HTERT RPE-1 (cell line): ENCODE measurements around the gene ZFPL1.
"Not testable (repeated sequence)": the region's sequence is repeated elsewhere in the genome, so short reads cannot be mapped to it uniquely, and the experiment has no call there.

ENCODE experiments used
- in situ Hi-C: fragments of 300-500 bp; cut with MboI; formaldehyde crosslinking; loops from 4 replicates; pipeline ENCODE4 v1.14.3; 2020; ENCODE audit warnings: low sequenced_read_pairs

ZFPL1 gene

GRCh38 chr11:65113361-65113756 is 29.3 kb downstream of the ZFPL1 start:
- in situ Hi-C loops = no loop called here

DNA sequence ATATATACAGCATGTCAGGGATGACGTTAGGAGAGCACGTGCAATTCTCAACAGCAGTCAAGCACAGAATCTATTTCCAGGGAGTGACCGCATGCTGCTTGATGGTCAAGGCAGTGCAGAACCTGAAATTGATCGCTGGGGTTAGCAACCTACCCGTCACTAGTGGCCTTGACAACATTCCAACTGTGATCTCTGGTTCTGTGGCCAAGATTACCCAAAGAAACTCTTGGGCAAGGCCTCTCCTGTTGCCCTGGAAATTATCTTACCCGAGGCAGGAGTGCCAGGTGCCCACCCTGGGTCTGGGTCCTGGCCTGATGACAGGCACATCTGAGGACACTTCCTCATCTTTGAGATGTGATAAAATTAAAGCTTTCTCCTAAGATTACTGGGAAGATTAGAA is 29.8 kb downstream of the ZFPL1 start:
- in situ Hi-C loops = no loop called here

DNA sequence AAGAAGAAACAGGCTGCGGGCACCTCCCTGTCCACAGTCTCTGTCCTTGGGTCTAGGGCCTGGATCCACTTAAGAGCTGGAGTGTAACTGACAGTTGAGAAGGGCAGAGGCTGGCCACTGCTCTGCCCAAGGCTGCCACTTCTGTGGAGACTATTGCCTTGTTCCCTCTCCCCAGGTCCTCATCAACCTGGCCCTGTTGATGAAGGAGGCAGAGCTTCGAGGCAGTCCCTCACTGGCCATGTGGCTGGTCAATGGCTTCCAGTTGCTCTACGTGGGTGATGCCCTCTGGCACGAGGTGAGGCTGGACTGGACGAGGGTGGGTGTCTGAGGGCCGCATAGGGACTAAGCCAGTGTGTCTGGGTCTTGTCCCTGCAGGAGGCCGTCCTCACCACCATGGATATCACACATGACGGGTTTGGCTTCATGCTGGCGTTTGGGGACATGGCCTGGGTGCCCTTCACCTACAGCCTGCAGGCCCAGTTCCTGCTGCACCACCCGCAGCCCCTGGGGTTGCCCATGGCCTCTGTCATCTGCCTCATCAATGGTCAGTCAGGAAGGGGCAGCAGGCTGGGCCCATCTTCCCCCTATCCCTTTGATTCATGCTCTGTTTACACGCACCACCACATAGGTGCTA is 30.6 kb downstream of the ZFPL1 start:
- in situ Hi-C loops = no loop called here

GRCh38 chr11:65115361-65116082 is 31.5 kb downstream of the ZFPL1 start:
- in situ Hi-C loops = no loop called here

GRCh38 chr11:65116370-65117205 is 32.6 kb downstream of the ZFPL1 start:
- in situ Hi-C loops = no loop called here

GRCh38 chr11:65117206-65118096 is 33.4 kb downstream of the ZFPL1 start, which contains the start of gene ZNHIT2:
Gene ZNHIT2, minus strand, starts transcription at chr11:65117701. Its CDS starts 48 bp downstream, at chr11:65117653.
- in situ Hi-C loops = no loop called here

DNA sequence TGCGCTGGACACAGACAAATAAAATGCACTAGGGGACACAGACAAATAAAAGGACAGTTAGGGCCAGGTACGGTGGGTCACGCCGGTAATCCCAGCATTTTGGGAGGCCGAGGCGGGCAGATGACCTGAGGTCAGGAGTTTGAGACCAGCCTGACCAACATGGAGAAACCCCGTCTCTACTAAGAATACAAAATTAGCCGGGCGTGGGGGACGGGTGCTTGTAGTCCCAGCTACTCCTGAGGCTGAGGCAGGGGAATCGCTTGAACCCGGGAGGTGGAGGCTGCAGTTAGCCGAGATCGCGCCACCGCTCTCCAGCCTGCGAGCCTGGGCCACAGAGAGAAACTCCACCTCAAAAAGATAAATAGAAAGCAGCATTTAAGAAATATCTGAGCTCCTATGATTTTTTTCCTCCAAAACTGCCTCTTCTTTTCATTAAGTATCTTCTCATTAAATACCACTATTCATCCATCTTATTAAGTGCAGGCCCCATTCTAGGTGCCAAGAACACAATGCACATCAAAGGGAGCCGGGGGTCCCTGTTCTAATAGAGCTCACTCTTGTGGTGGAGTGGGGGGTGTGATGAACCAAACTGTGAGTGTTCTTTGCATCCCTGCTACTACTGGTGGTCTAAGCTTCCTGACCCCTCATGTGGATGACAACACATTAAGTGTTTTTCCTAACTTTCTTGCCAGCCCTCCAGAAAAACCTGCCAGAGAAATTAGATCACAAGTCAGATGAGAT is 34.2 kb downstream of the ZFPL1 start:
- in situ Hi-C loops = no loop called here

GRCh38 chr11:65118891-65119669 is 35.1 kb downstream of the ZFPL1 start:
- in situ Hi-C loops = not testable (repeated sequence)

DNA sequence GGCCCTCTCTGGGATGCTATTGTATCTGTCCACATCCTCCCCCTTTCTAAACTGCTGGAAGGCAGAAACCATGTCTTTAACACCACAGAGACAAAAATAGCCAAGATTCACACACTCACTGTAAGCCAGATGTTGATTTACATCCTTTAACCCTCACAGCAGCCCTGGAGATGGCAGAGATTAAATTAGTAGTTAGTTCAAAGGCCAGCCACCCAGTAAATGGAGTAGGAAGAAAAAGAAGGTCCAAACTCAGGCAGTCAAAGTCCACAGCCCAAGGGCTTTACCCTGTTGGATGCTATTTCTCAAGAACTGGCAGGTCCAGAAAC is 35.6 kb downstream of the ZFPL1 start:
- in situ Hi-C loops = no loop called here

- in situ Hi-C loops = no loop called here
Observed at GRCh38 chr11:65120831-65121230, 36.8 kb downstream of the ZFPL1 start.

DNA sequence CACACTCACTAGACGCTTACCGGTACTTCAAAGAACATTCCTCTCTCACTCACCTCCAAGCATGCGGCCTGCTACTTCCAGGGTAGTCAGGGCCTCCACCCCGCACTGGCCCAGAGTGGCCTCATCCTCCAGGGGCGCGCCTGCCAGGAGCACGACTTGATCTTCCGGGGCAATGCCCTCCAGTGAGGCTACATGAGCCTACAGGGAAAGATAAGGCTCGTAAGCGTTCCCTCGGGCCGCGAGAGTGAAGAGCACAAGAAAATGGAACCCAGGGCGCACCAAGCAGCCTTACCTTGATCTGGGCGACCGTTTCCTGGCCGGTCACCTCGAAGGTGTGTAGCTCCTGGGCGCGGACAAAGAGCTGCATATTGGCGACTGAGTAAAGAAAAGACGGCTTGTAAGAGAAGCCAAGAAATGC is 37.4 kb downstream of the ZFPL1 start:
- in situ Hi-C loops = no loop called here

GRCh38 chr11:65121865-65122696 is 38.1 kb downstream of the ZFPL1 start, which contains the start of the genes FAU and MRPL49:
Gene FAU, minus strand, starts transcription at chr11:65122134. Its CDS starts 321 bp downstream, at chr11:65121813.
Gene MRPL49, plus strand, starts transcription at chr11:65122321. Its CDS starts 26 bp downstream, at chr11:65122347.
- in situ Hi-C loops = no loop called here

DNA sequence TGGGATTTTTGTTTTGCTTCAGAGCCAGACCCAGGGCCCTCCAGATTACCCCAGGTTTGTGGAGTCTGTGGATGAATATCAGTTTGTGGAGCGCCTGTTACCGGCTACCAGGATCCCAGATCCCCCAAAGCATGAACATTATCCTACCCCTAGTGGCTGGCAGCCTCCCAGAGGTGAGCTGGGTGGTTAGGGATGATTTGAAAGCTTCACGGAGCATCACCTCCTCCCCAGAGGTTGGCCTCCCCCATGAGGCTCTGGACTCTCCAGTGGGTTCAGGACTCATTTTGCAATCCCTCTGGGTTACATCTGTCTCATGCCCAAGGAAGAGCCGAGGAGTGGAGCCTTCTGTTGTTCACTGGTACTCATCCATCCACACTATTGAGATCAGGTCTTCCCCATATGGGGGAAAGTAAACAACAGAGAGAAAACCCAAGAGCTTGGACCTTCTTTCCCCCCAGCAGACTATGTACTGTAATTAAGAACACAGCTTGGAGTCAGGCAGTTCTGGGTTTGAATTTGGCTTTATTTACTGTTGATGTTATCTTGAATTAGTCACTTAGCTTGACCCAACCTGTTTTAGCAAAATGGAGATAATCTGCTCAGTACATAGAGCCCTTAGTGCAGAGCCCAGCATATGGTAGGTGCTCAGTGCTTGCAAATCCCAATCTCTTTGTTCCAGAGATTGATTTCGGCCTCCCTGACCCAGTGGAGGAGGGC is 40.6 kb downstream of the ZFPL1 start:
- in situ Hi-C loops = no loop called here

GRCh38 chr11:65125197-65126056 is 41.4 kb downstream of the ZFPL1 start:
- in situ Hi-C loops = no loop called here

DNA sequence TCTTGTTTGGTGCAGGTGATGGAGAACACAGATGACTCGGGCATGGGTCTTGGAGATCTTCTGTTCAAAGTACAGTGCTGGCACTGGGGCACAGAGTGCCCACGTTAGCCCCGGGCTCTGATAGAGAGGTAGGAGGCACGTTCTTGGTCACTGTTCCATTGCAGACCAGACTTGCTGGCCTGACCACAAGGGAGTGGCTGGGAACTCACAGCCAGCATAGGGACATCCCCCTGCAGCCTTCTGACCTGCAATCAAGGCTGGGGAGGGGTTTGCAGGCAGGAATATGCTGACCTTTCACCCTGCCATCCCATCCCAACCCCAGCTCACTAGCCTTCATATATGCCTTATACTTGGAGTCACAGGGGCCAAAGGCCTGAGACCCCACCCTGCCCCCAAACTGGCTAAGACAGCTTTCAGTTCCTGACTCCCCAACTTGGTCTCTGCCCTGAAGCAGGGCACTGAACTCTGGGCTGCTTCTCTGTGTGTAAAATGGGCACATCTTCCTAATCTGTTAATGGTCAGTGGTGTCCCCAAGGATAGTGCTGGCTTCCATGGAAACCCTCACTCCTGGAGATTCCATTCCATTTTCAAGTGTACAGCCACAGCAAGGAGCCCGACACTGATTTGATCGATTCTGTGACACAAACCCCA is 42.7 kb downstream of the ZFPL1 start:
- in situ Hi-C loops = no loop called here
